Endometrial microvascular endothelial cells (primary cell): ENCODE results near the gene OR4D10. TPM values are rescaled to one million over a fixed set of nuclear protein-coding genes. Genes with fewer than 3 reads are reported as not detected.
"Not testable (repeated sequence)": the region's sequence is repeated elsewhere in the genome, so short reads cannot be mapped to it uniquely, and the experiment has no call there.

ENCODE experiments used
- in situ Hi-C: cut with HindIII; loops from 2 replicates; pipeline ENCODE4 v1.10.0; 2017; ENCODE audit warnings: low sequenced_read_pairs, low pct_unique_long_range_greater_than_20kb; ENCODE audit errors: inconsistent ontology term
- total RNA-seq: library from RNA; depleted of rRNA; stranded (reverse); fragments of >200 nt; gene quantifications from one replicate; pipeline ENCODE4 v1.2.3, GENCODE V29; 2015; ENCODE audit errors: inconsistent ontology term

The OR4D10 gene
- not detected for total RNA-seq

DNA sequence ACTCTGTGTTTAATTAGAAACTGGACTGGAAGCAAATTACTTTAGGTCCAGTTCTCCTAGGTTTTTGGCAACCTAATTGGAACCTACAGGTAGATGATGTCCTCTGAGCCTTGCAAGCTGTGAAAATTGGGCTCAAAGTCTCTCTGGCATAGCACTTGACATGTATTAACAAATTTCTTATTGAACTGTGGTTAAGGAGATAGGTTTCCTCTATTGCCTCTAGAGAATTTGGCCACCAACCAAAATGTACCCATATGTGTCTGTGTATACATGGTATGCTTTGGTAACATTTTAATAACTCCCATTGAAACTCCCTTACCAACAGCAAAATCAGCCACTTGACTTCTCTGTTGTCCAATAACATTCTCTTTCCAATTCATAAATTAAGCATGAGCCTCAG, at the start of gene OR4D10:
Gene OR4D10 (plus strand): TSS at position 301 of the 400 bp plus-strand sequence. CDS start 4,115 bp downstream, outside the sequence.
- in situ Hi-C loops: no loop called here

DNA sequence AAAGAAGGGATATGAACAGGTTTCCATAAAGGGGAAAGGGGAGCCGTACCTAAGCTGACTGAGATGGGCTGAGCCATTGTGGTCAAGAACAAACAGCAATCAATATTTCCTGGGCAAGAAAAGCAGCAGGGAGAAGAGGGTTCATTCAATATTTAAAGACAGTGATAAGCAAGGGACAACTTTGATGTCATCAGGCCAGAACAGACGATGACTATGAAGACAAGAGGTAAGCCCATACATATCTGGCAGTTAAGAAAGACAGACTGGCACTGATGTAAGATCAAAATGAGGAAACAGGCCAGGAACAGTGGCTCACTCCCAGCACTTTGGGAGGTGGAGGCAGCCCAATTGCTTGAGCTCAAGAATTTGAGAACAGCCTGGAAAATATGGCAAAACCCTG, 49.3 kb upstream of the OR4D10 start:
- in situ Hi-C loops: no loop called here

DNA sequence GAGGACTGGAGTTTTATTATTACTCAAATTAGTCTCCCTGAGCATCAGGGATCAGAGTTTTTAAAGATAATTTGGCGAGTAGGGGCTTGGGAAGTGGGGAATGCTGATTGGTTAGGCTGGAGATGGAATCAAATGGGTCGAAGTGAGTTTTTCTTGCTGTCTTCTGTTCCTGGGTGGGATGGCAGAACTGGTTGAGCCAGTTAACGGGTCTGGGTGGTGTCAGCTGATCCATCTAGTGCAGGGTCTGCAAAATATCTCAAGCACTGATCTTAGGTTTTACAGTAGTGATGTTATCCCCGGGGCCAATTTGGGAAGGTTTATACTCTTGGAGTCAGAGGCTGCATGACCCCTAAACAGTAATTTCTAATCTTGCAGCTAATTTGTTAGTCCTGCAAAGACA, 48.0 kb upstream of the OR4D10 start:
- in situ Hi-C loops: no loop called here

DNA sequence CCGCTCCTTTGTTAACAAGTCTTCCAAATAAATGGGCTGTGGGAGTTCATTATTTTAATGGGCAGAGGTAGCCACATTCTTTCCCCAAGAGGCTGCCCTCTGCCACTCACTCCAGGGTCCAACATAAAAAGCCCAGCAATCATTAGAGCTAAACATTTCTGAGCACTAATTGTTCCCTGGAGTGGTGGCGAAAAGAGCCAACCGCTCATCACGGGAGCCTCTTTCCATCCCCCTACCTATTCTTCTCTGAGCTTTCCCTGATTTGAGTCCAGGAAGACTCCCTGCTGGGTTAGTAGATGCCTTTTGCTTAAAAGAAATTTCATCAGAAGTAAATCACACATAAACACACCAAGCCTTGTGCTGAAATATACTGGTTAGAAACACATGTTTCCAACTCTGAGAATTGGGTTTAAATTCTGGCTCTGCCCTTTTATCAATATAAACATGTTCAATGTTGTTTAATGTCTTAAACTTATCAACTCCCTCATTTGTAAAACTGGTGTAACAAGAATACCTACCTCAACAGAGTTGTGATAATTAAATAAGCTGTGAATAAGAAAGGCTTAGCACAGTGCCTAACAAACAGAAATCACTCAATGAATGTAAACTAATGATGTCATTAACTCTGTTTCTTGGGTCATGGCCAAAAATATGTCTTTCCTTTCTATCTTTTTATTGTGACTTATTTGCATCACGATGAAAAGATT, 46.6 kb upstream of the OR4D10 start, which contains the start of gene OR5A2:
Gene OR5A2 (minus strand): TSS at position 53 of the 707 bp plus-strand sequence. CDS start 3,460 bp downstream, outside the sequence.
- in situ Hi-C loops: no loop called here

DNA sequence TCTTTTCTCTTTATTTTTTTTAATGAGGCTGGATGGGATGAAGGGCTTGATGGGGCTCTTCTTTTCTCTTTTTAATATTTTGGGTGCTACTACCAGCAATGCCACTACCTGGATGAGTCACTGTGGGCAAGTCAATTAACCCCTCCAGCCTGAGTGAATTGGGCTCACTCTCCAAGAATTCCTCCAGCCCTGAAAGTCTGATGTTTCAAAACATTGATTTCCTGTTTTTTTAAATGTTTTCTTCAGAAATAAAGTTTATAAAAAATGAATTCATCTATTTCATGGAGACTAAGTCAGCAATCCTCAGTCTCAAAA, 46.1 kb upstream of the OR4D10 start:
- in situ Hi-C loops: no loop called here

DNA sequence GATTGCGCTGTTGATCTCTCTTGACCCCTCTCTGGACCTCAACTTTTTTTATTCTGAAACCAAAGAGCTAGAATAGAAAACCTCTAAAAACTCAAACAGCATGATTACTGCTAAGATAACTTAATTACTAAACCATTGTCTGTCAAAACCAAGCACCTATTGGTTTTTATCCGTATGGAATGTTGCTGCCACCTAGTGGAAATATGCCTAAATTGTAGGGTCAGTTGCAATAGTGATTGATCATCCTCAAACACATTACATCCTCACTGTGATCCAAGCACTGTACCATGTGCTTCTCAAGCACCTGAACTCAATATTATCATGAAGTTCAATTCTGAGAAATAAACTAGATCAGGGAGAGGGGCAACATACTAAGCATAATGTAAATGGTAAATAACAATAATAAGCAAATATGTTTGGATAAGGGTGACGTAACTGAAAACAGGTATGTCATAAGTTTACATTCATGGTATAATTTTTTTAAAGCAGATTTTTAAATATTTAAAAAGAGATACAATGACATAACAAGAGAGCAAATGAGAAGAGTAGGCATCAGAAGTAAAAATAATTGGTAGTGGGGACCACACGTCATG, 43.1 kb upstream of the OR4D10 start:
- in situ Hi-C loops: no loop called here

DNA sequence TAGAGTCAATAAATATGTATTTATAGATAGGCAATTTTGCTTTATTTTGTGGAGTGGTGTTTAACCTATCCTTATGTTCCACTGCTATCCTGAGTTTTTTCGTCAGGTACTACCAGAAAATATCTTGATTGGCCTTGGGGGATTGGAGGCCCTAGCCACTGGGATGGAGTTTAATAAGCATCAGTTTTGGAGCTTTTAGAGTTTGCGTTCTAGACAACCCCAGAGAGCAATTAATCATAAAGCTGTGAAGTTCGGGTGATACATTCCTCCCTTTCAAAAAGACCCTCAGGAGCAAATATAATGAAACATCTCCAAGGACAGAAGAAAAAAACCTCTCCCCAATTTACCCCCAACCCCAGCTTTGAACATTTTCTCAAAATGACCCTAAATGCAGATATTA, 36.9 kb upstream of the OR4D10 start, which contains the start of gene OR5A1:
Gene OR5A1 (plus strand): TSS at position 301 of the 400 bp plus-strand sequence. CDS start 6,700 bp downstream, outside the sequence.
- in situ Hi-C loops: no loop called here

DNA sequence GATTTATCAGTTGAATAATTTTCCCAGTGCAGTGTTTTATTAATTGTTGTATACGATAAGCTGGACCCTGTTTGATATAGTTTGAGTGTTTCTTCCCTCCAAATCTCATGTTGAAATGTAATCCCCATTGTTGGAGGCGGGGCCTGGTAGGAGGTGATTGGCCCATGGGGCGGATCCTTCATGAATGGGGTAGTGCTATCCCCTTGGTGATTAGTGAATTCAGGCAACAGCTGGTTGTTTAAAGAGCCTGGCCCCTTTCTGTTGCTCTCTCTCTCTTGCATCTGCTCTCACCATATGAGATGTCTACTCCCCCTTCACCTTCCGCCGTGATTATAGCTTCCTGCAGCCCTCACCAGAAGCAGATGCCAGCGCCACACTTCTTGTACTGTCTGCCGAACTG, 35.3 kb upstream of the OR4D10 start:
- in situ Hi-C loops: no loop called here

DNA sequence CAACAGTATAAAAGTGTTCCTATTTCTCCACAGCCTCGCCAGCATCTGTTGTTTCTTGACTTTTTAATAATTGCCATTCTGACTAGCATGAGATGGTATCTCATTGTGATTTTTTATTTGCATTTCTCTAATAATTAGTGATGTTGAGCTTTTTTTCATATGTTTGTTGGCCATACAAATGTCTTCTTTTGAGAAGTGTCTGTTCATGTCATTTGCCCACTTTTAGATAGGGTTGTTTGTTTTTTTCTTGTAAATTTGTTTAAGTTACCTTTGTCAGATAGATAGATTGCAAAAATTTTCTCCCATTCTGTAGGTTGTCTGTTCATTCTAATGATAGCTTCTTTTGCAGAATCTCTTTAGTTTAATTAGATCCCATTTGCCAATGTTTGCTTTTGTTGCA, 27.5 kb upstream of the OR4D10 start:
- in situ Hi-C loops: not testable (repeated sequence)

DNA sequence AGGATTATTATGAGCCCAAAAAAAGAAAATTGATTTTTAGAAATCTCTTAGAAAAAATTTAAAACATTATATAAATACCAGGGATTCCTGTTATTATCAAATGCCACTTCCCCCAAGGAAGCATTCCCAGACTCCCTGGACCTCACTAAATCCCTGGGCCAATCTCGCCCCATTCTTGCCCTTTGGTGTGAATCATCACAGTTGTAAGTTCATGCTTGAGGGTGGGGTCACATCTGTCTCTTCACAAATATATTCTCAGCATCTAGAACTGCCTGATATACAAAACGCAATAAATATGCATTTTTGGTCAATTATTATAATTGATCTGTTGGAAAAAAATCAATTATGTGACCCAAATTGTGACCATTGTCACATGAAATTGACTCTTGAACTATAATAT, 24.6 kb upstream of the OR4D10 start:
- in situ Hi-C loops: no loop called here

DNA sequence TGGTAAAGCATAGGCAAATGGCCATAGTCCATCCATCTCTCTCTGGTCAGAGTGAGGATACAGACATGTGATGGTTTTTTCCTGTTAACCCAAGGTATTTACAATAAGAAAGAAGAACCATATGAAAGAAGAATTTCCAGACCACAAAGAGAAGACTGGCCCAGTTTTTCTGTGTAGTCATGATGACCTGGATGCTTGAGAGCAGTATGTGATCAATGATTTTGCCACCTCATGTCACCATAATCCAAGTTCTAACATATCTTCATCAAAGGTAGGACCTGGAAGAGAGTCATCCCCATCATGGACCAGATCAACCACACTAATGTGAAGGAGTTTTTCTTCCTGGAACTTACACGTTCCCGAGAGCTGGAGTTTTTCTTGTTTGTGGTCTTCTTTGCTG, 16.5 kb upstream of the OR4D10 start, which contains the start of gene OR4D6:
Gene OR4D6 (plus strand): TSS at position 301 of the 400 bp plus-strand sequence. CDS start 0 bp downstream, at position 301.
- in situ Hi-C loops: no loop called here

DNA sequence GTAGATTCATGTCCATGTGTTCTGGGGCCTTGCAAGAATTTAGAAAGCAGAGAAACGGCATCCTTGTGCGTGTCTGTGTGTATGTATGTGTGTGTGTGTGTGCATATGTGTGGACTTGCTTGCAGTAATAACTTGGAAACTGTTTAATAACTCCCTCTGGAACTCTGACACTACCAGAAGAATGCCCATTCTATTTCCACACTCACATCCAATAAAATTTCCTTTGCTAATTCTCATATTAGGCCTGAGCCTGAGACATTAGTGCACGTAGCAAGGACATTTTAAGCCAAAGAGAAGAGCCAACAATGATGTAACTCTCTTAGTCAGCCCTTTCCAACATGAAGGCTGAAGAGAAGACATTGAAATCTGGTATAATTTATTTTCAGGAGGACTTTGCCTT, 13.2 kb upstream of the OR4D10 start:
- in situ Hi-C loops: no loop called here

DNA sequence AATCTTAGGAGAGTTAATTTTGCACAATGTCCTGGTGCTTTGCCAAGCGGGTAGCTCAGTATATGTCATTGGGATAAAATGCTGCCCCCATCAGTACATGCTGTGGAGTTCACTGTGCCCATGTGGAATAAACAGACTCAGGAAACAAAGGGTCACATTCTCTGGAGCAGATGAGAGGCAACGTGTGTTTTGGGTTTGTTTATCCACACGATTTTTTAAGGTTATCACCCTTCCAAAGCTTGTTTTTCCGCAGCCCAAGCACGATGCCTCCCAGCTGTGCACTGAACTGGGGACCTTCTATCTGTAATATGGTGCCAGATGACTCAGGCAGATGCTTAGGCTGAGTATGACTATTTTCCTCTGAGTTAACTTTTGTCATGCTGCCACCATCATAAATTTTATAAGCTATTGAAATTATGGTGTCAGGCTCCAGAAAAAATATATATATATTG, 9.9 kb upstream of the OR4D10 start:
- in situ Hi-C loops: no loop called here

DNA sequence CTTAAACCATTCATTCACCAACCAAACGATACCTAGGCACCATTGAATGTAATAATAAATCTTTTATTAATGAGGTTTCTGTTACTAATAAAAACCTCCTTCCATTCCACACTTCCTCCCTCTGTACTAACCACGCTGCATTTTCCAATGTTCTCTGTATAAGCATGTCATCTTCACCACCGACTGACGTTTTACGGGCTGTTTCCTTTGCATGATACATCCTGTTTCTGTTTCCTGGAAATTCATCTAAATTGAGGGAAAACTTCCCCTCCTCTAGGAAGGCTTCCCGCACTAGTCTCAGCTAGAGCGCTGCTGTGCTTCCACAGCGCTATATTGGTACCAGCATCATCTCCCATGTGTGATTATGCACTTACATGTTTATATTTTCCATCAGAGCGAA, 2.1 kb downstream of the OR4D10 start:
- in situ Hi-C loops: no loop called here

DNA sequence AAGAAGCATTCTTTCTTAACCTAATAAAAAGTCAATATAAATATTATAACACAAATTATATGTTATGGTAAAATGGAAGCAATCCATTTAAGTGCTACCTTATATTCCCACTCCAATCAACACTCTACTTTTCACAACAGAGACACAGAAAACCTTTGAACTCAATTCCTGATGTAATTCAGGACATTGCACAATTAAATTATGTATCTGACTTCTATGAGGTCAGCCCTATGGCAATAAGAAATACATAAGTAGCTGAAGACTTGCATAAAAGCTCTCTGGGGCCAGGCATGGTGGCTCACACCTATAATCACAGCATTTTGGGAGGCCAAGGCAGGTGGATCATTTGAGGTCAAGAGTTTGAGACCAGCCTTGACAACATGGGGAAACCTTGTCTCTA, 6.8 kb downstream of the OR4D10 start:
- in situ Hi-C loops: no loop called here

DNA sequence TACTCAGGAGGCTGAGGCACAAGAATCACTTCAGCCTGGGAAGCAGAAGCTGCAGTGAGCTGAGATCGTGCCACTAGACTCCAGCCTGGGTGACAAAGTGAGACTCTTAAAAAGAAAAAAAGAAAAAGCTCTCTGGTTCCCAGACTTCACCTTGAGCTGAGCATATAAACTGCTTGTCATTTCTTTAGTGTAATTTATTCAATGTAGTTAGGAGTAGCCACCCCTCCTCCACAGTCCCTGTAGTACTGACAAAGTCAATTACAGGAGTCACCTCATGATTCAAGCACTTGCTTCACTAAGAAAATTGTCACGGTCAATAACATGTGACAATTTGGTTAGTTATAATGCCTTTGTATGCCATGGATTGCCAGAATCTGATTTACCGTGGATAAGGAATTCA, 7.2 kb downstream of the OR4D10 start:
- in situ Hi-C loops: no loop called here

DNA sequence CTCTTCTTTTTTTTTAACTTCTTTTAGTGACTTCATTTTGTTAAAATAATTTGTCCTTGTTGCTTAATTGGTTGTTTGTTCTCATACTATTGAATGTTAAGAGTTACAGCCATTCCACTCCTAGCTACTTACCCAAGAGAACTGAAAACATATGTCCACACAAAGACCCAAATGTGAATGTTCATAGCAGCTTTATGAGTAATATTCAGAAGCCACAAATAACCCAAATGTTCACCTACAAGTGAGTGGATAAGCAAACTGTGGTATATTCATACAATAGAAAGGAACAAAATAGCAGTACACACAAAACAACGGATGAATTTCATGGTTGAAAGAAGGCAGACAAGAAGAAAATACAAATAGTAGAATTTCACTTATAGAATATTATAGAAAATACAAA, 28.8 kb downstream of the OR4D10 start:
- in situ Hi-C loops: no loop called here

DNA sequence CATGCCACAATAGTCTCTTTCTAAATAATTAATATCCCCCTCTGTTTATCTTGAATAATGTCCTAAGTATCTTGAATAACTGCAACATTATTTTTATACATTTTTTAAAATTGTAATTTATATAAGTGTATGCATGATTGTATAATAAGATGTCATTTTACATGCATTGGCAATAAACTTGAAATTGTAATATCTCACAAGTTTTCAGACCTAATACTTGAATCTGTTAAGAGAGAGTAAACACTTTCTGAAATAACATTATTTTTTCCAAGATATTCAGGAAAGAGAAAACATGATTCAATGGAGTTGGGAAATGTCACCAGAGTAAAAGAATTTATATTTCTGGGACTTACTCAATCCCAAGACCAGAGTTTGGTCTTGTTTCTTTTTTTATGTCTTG, 30.2 kb downstream of the OR4D10 start, which contains the start of gene OR4D11:
Gene OR4D11 (plus strand): TSS at position 301 of the 400 bp plus-strand sequence. CDS start 0 bp downstream, at position 301.
- in situ Hi-C loops: no loop called here

DNA sequence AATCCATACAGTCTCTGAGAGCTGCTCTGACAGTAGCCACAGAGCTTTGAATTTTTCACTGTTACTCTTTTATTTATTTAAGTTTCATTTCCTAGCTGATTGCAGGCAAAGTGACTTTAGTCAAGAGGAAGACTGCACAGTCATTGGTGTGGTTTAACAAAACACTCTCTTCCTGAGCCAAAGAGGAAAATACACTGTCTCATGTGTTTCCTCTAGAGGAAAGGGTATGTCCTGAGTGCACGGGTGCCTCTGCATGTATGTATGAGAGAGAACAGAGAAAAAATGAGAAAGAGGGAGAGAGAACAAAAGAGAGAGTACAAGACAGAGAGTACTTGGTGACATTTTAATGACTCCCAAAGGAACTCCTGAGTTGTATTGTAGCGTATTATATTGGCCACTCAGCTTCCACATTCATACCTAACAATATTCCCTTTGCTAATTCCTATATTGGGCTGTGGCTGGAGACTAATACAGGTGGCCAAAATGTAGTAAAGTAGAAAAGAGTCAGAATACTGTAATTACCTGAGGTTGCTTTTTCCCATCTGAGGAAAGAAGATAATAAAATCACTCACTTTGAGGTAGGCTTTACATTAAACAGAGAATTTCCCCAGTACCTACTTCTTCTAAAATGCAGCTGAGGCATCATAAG, 38.0 kb downstream of the OR4D10 start, which contains the start of gene OR4D9:
Gene OR4D9 (plus strand): TSS at position 599 of the 649 bp plus-strand sequence. CDS start 3,374 bp downstream, outside the sequence.
- in situ Hi-C loops: no loop called here

DNA sequence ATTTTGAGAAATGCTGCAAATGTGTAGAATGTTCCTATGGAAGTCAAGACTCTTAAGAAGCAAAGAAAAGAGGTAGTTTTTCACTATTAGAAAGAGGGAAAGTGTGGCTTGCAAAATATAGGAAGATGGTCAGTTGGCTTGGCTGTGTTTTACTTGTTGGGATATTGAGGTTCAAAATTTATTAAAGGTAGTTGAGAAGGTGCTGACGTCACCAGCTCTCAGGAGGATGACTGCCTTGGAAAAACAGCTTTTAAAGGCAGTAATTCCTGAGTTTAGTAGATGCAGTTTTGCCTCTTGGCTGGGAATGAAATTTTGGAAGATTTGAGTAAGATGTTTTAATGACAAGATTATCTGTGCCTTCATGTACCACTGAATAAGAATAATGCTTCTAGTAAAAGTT, 38.6 kb downstream of the OR4D10 start:
- in situ Hi-C loops: no loop called here
